ENCODE data around the gene TFF3.

Gene TFF3

GRCh38 chr21:42356046-42356445 lies 40.8 kb upstream of the TFF3 start:
- Histone ChIP-seq H3K27ac (ENCODE audit: low read length) (no peak overlapping the region), H3K4me3 (ENCODE audit: low read length in 2 of 2) (no peak overlapping the region), H3K9me3 (ENCODE audit: control insufficient read depth in 2 of 2, low read length in 2 of 2) (peaks cover 12 to 30% of the 10 kb centered on the region in 2 donors), H3K27me3 (ENCODE audit: control insufficient read depth in 1 of 2, insufficient read depth in 2 of 2, low read length in 2 of 2) (peaks cover 0 to 16% of the 10 kb centered on the region in 2 donors), H3K9ac (ENCODE audit: low read length in 2 of 2) (no peak overlapping the region), H3K36me3 (ENCODE audit: control insufficient read depth in 2 of 2, insufficient read depth in 2 of 2, low read length in 2 of 2) (no peaks in the 10 kb centered on the region), H3K4me1 (ENCODE audit: control insufficient read depth, insufficient read depth, low read length) (no peaks in the 10 kb centered on the region)

GRCh38 chr21:42353623-42354022 lies 38.4 kb upstream of the TFF3 start:
- Histone ChIP-seq H3K4me3 (ENCODE audit: low read length in 2 of 2) (no peak overlapping the region), H3K4me1 (ENCODE audit: control insufficient read depth, insufficient read depth, low read length) (no peaks in the 10 kb centered on the region), H3K27ac (ENCODE audit: low read length) (no peak overlapping the region), H3K9me3 (ENCODE audit: control insufficient read depth in 2 of 2, low read length in 2 of 2) (peaks cover 12 to 23% of the 10 kb centered on the region in 2 donors), H3K9ac (ENCODE audit: low read length in 2 of 2) (no peak overlapping the region), H3K27me3 (ENCODE audit: control insufficient read depth in 1 of 2, insufficient read depth in 2 of 2, low read length in 2 of 2) (peaks cover 0 to 8% of the 10 kb centered on the region in 2 donors), H3K36me3 (ENCODE audit: control insufficient read depth in 2 of 2, insufficient read depth in 2 of 2, low read length in 2 of 2) (no peaks in the 10 kb centered on the region)

GRCh38 chr21:42352441-42353095 lies 37.4 kb upstream of the TFF3 start:
- no peak overlapping the region for H3K27ac ChIP-seq (ENCODE audit: low read length)
- H3K27me3 ChIP-seq (ENCODE audit: control insufficient read depth in 1 of 2, insufficient read depth in 2 of 2, low read length in 2 of 2): peaks cover 0 to 7% of the 10 kb centered on the region in 2 donors
- H3K9ac ChIP-seq (ENCODE audit: low read length in 2 of 2): no peak overlapping the region
- peaks cover 12 to 23% of the 10 kb centered on the region in 2 donors for H3K9me3 ChIP-seq (ENCODE audit: control insufficient read depth in 2 of 2, low read length in 2 of 2)
- H3K36me3 ChIP-seq (ENCODE audit: control insufficient read depth in 2 of 2, insufficient read depth in 2 of 2, low read length in 2 of 2): no peaks in the 10 kb centered on the region
- H3K4me1 ChIP-seq (ENCODE audit: control insufficient read depth, insufficient read depth, low read length): no peaks in the 10 kb centered on the region
- no peak overlapping the region for H3K4me3 ChIP-seq (ENCODE audit: low read length in 2 of 2)

GRCh38 chr21:42351626-42352440 lies 36.6 kb upstream of the TFF3 start:
- Histone ChIP-seq H3K36me3 (ENCODE audit: control insufficient read depth in 2 of 2, insufficient read depth in 2 of 2, low read length in 2 of 2) (no peaks in the 10 kb centered on the region), H3K4me1 (ENCODE audit: control insufficient read depth, insufficient read depth, low read length) (no peaks in the 10 kb centered on the region), H3K4me3 (ENCODE audit: low read length in 2 of 2) (no peak overlapping the region), H3K27ac (ENCODE audit: low read length) (no peak overlapping the region), H3K9me3 (ENCODE audit: control insufficient read depth in 2 of 2, low read length in 2 of 2) (peaks cover 8 to 17% of the 10 kb centered on the region in 2 donors), H3K27me3 (ENCODE audit: control insufficient read depth in 1 of 2, insufficient read depth in 2 of 2, low read length in 2 of 2) (peaks cover 0 to 11% of the 10 kb centered on the region in 2 donors), H3K9ac (ENCODE audit: low read length in 2 of 2) (no peak overlapping the region)

- H3K4me1 ChIP-seq (ENCODE audit: control insufficient read depth, insufficient read depth, low read length): no peaks in the 10 kb centered on the region
- no peaks in the 10 kb centered on the region for H3K36me3 ChIP-seq (ENCODE audit: control insufficient read depth in 2 of 2, insufficient read depth in 2 of 2, low read length in 2 of 2)
- no peak within 1 kb of the TSS for H3K9ac ChIP-seq (ENCODE audit: low read length in 2 of 2)
- H3K27ac ChIP-seq (ENCODE audit: low read length): no peak within 1 kb of the TSS
- H3K27me3 ChIP-seq (ENCODE audit: control insufficient read depth in 1 of 2, insufficient read depth in 2 of 2, low read length in 2 of 2): peaks cover 0 to 9% of the 10 kb centered on the region in 2 donors
- H3K9me3 ChIP-seq (ENCODE audit: control insufficient read depth in 2 of 2, low read length in 2 of 2): peaks cover 4 to 13% of the 10 kb centered on the region in 2 donors
- H3K4me3 ChIP-seq (ENCODE audit: low read length in 2 of 2): no peak within 1 kb of the TSS
These were observed 35.8 kb upstream of the TFF3 start, which contains the start of gene TFF2 for GRCh38 chr21:42350927-42351426. TSS of gene TFF2 (minus strand) at chr21:42350994. CDS start at chr21:42350957, 37 bp downstream.

- peaks cover 4 to 7% of the 10 kb centered on the region in 2 donors for H3K9me3 ChIP-seq (ENCODE audit: control insufficient read depth in 2 of 2, low read length in 2 of 2)
- H3K27ac ChIP-seq (ENCODE audit: low read length): no peak overlapping the region
- H3K4me1 ChIP-seq (ENCODE audit: control insufficient read depth, insufficient read depth, low read length): no peaks in the 10 kb centered on the region
- H3K36me3 ChIP-seq (ENCODE audit: control insufficient read depth in 2 of 2, insufficient read depth in 2 of 2, low read length in 2 of 2): no peaks in the 10 kb centered on the region
- H3K27me3 ChIP-seq (ENCODE audit: control insufficient read depth in 1 of 2, insufficient read depth in 2 of 2, low read length in 2 of 2): peaks cover 0 to 9% of the 10 kb centered on the region in 2 donors
- no peak overlapping the region for H3K9ac ChIP-seq (ENCODE audit: low read length in 2 of 2)
- H3K4me3 ChIP-seq (ENCODE audit: low read length in 2 of 2): no peak overlapping the region
These were observed 35.2 kb upstream of the TFF3 start for GRCh38 chr21:42350318-42350910.

- Histone ChIP-seq H3K9me3 (ENCODE audit: control insufficient read depth in 2 of 2, low read length in 2 of 2) (peaks cover 4 to 7% of the 10 kb centered on the region in 2 donors), H3K4me1 (ENCODE audit: control insufficient read depth, insufficient read depth, low read length) (no peaks in the 10 kb centered on the region), H3K27me3 (ENCODE audit: control insufficient read depth in 1 of 2, insufficient read depth in 2 of 2, low read length in 2 of 2) (peaks cover 0 to 9% of the 10 kb centered on the region in 2 donors), H3K4me3 (ENCODE audit: low read length in 2 of 2) (no peak overlapping the region), H3K27ac (ENCODE audit: low read length) (no peak overlapping the region), H3K36me3 (ENCODE audit: control insufficient read depth in 2 of 2, insufficient read depth in 2 of 2, low read length in 2 of 2) (no peaks in the 10 kb centered on the region), H3K9ac (ENCODE audit: low read length in 2 of 2) (no peak overlapping the region)
These were observed 34.5 kb upstream of the TFF3 start for GRCh38 chr21:42349420-42350317.

- no peak overlapping the region for H3K9ac ChIP-seq (ENCODE audit: low read length in 2 of 2)
- H3K36me3 ChIP-seq (ENCODE audit: control insufficient read depth in 2 of 2, insufficient read depth in 2 of 2, low read length in 2 of 2): no peaks in the 10 kb centered on the region
- H3K4me1 ChIP-seq (ENCODE audit: control insufficient read depth, insufficient read depth, low read length): no peaks in the 10 kb centered on the region
- peaks cover 0 to under 1% of the 10 kb centered on the region in 2 donors for H3K9me3 ChIP-seq (ENCODE audit: control insufficient read depth in 2 of 2, low read length in 2 of 2)
- no peak overlapping the region for H3K4me3 ChIP-seq (ENCODE audit: low read length in 2 of 2)
- H3K27me3 ChIP-seq (ENCODE audit: control insufficient read depth in 1 of 2, insufficient read depth in 2 of 2, low read length in 2 of 2): peaks cover 0 to 9% of the 10 kb centered on the region in 2 donors
- H3K27ac ChIP-seq (ENCODE audit: low read length): no peak overlapping the region
These were observed 33.6 kb upstream of the TFF3 start for GRCh38 chr21:42348762-42349161.

GRCh38 chr21:42347601-42348327 lies 32.6 kb upstream of the TFF3 start:
- H3K4me1 ChIP-seq (ENCODE audit: control insufficient read depth, insufficient read depth, low read length): no peaks in the 10 kb centered on the region
- no peak overlapping the region for H3K27ac ChIP-seq (ENCODE audit: low read length)
- H3K9ac ChIP-seq (ENCODE audit: low read length in 2 of 2): no peak overlapping the region
- peaks cover 0 to 9% of the 10 kb centered on the region in 2 donors for H3K27me3 ChIP-seq (ENCODE audit: control insufficient read depth in 1 of 2, insufficient read depth in 2 of 2, low read length in 2 of 2)
- no peaks in the 10 kb centered on the region for H3K36me3 ChIP-seq (ENCODE audit: control insufficient read depth in 2 of 2, insufficient read depth in 2 of 2, low read length in 2 of 2)
- H3K9me3 ChIP-seq (ENCODE audit: control insufficient read depth in 2 of 2, low read length in 2 of 2): no peaks in the 10 kb centered on the region
- H3K4me3 ChIP-seq (ENCODE audit: low read length in 2 of 2): no peak overlapping the region
